H1 (cell line): ENCODE data around the gene CFL2. TPM values are rescaled to one million over a fixed set of nuclear protein-coding genes. Genes with fewer than 3 reads are reported as not detected.

Experiments
- CTCF ChIA-PET: fragments of 300-600 bp; sonication (Branson Sonifier 250); formaldehyde crosslinking; loops from one replicate; lab custom pipeline; 2021; ENCODE audit not compliant: partially characterized antibody; lab: Charles Lee
- POLR2A ChIA-PET: fragments of 300-600 bp; sonication (Branson Sonifier 250); formaldehyde crosslinking; loops from one replicate; lab custom pipeline; 2021; ENCODE audit warnings: inconsistent platforms; ENCODE audit not compliant: partially characterized antibody; lab: Charles Lee
- DNase-seq, 2 experiments: peaks; one replicate each; pipeline versions ENCODE4 v3.0.0 to v3.0.0-alpha.2; 2010 to 2022; ENCODE audit warnings: low spot score in 2 of 2, low read depth in 1 of 2, mixed read lengths in 1 of 2
- FAIRE-seq: peaks from 2 replicates; lab custom pipeline; 2011; peaks lifted over from hg19 to GRCh38; lab: Jason Lieb, UNC
- H2AFZ ChIP-seq: 2 replicates; pipeline ENCODE4 v1.8.1; 2012; ENCODE audit warnings: low read length, inconsistent platforms
- H2AK5ac ChIP-seq: 2 replicates; pipeline ENCODE4 v1.6.1; 2013; ENCODE audit warnings: low read depth, low read length
- H2BK120ac ChIP-seq: replicated peaks from 2 replicates; pipeline ENCODE3; 2013; ENCODE audit warnings: low read depth, low read length, inconsistent platforms
- H2BK12ac ChIP-seq: 2 replicates; pipeline ENCODE4 v1.6.1; 2013; ENCODE audit warnings: low read depth, low read length
- H2BK15ac ChIP-seq: 2 replicates; pipeline ENCODE4 v1.6.1; 2013; ENCODE audit warnings: low read length
- H2BK20ac ChIP-seq: 2 replicates; pipeline ENCODE4 v1.6.1; 2013; ENCODE audit warnings: low read length
- H2BK5ac ChIP-seq: 2 replicates; pipeline ENCODE4 v1.6.1; 2013; ENCODE audit warnings: low read depth, low read length
- H3K14ac ChIP-seq: 2 replicates; pipeline ENCODE4 v1.6.1; 2013; ENCODE audit warnings: inconsistent platforms; ENCODE audit not compliant: insufficient read length
- H3K18ac ChIP-seq: 2 replicates; pipeline ENCODE4 v1.6.1; 2013; ENCODE audit warnings: low read length; ENCODE audit errors: extremely low read depth
- H3K23ac ChIP-seq: 2 replicates; pipeline ENCODE4 v1.6.1; 2013; ENCODE audit warnings: inconsistent platforms; ENCODE audit not compliant: insufficient read length
- H3K23me2 ChIP-seq: 2 replicates; pipeline ENCODE4 v1.6.1; 2013; ENCODE audit warnings: low read depth, low read length
- H3K27ac ChIP-seq: 2 replicates; pipeline ENCODE4 v1.6.1; 2011; ENCODE audit warnings: low read depth, low read length, inconsistent platforms
- H3K27me3 ChIP-seq, 4 experiments: replicated peaks in 1 of 4; 1 replicate in 1 of 4; 2 replicates in 3 of 4; pipeline versions ENCODE4 v1.6.1 to v1.8.1; 2011 to 2013; ENCODE audit warnings: low read length in 3 of 4, mild to moderate bottlenecking in 3 of 4, inconsistent platforms in 2 of 4, mixed read lengths in 2 of 4, moderate library complexity in 1 of 4; ENCODE audit not compliant: control insufficient read depth in 3 of 4, insufficient read depth in 3 of 4; ENCODE audit errors: extremely low read depth in 1 of 4
- H3K36me3 ChIP-seq, 4 experiments: 2 replicates each; pipeline versions ENCODE4 v1.6.1 to v1.8.1; 2011 to 2013; ENCODE audit warnings: mild to moderate bottlenecking in 4 of 4, low read length in 3 of 4, moderate library complexity in 2 of 4, control low read depth in 1 of 4, inconsistent platforms in 1 of 4; ENCODE audit not compliant: insufficient read depth in 4 of 4, control insufficient read depth in 2 of 4
- H3K4ac ChIP-seq: replicated peaks from 2 replicates; pipeline ENCODE3; 2013; ENCODE audit warnings: low read length, low read depth, mixed read lengths, inconsistent platforms; ENCODE audit not compliant: insufficient read length
- H3K4me1 ChIP-seq, 4 experiments: replicated peaks in 1 of 4; 1 replicate in 1 of 4; 2 replicates in 3 of 4; pipeline versions ENCODE4 v1.6.1 to v1.8.1; 2011 to 2013; ENCODE audit warnings: low read length in 3 of 4, inconsistent platforms in 2 of 4, mixed read lengths in 1 of 4; ENCODE audit not compliant: insufficient read depth in 4 of 4, control insufficient read depth in 3 of 4
- H3K4me2 ChIP-seq, 2 experiments: 2 replicates each; pipeline versions ENCODE4 v1.6.1 to v1.8.1; 2011 to 2013; ENCODE audit warnings: low read depth in 2 of 2, low read length in 2 of 2, control low read depth in 1 of 2, inconsistent platforms in 1 of 2, mild to moderate bottlenecking in 1 of 2; ENCODE audit not compliant: insufficient read depth in 1 of 2
- H3K4me3 ChIP-seq, 4 experiments: fragments of 200-600, 300-600 bp in 1 of 4; sonication (generic), shearing (Covaris generic), sonication (Bioruptor Twin) in 1 of 4; 2 replicates each; pipeline versions ENCODE4 v1.5.1 to v1.8.1; 2011 to 2016; ENCODE audit warnings: low read length in 4 of 4, low read depth in 3 of 4, control low read depth in 2 of 4, inconsistent platforms in 2 of 4, mild to moderate bottlenecking in 2 of 4, mixed read lengths in 1 of 4, moderate library complexity in 1 of 4; ENCODE audit not compliant: insufficient read depth in 2 of 4; ENCODE audit errors: extremely low read depth in 1 of 4
- H3K56ac ChIP-seq: replicated peaks from 2 replicates; pipeline ENCODE3; 2013; ENCODE audit warnings: low read depth, mild to moderate bottlenecking, mixed read lengths, low read length, inconsistent platforms; ENCODE audit not compliant: insufficient read length
- H3K79me1 ChIP-seq: 2 replicates; pipeline ENCODE4 v1.6.1; 2013; ENCODE audit warnings: low read depth, low read length, control low read depth
- H3K79me2 ChIP-seq, 2 experiments: 2 replicates each; pipeline versions ENCODE4 v1.6.1 to v1.8.1; 2012 to 2013; ENCODE audit warnings: low read length in 2 of 2, mild to moderate bottlenecking in 2 of 2, inconsistent platforms in 1 of 2; ENCODE audit not compliant: insufficient read depth in 2 of 2, control insufficient read depth in 1 of 2
- H3K9ac ChIP-seq, 4 experiments: replicated peaks in 1 of 4; 1 replicate in 1 of 4; 2 replicates in 3 of 4; pipeline versions ENCODE4 v1.6.1 to v1.8.1; 2011 to 2013; ENCODE audit warnings: low read depth in 3 of 4, low read length in 3 of 4, control low read depth in 2 of 4, mild to moderate bottlenecking in 2 of 4, moderate library complexity in 2 of 4, inconsistent platforms in 1 of 4; ENCODE audit errors: extremely low read depth in 1 of 4
- H3K9me3 ChIP-seq, 2 experiments: 2 replicates each; pipeline versions ENCODE4 v1.6.1 to v1.8.1; 2012 to 2013; ENCODE audit warnings: mild to moderate bottlenecking in 2 of 2, moderate library complexity in 2 of 2, control low read depth in 1 of 2, inconsistent platforms in 1 of 2, low read depth in 1 of 2, low read length in 1 of 2, mixed read lengths in 1 of 2; ENCODE audit not compliant: insufficient read depth in 2 of 2
- H4K20me1 ChIP-seq, 2 experiments: replicated peaks in 1 of 2; 2 replicates each; pipeline versions ENCODE3 to v1.8.1; 2011 to 2013; ENCODE audit warnings: inconsistent platforms in 2 of 2, low read length in 2 of 2, mild to moderate bottlenecking in 1 of 2; ENCODE audit not compliant: insufficient read depth in 2 of 2, control insufficient read depth in 1 of 2
- H4K5ac ChIP-seq: 2 replicates; pipeline ENCODE4 v1.6.1; 2013; ENCODE audit warnings: low read length, low read depth, mixed read lengths, inconsistent platforms; ENCODE audit not compliant: insufficient read length
- H4K8ac ChIP-seq: 2 replicates; pipeline ENCODE4 v1.8.0; 2013; ENCODE audit warnings: mild to moderate bottlenecking, moderate library complexity, low read length, inconsistent platforms; ENCODE audit not compliant: insufficient read depth; ENCODE audit errors: extremely low read depth
- H4K91ac ChIP-seq: replicated peaks from 2 replicates; pipeline ENCODE3; 2013; ENCODE audit warnings: low read length, mixed read lengths, inconsistent platforms; ENCODE audit not compliant: insufficient read length
- RAD21 ChIP-seq, 2 experiments: IDR thresholded peaks in 1 of 2; conservative IDR thresholded peaks in 1 of 2; 2 replicates each; pipeline ENCODE4 v1.6.1; 2011; ENCODE audit warnings: low read depth in 2 of 2, low read length in 2 of 2, improper control_type of control experiment in 1 of 2, inconsistent platforms in 1 of 2, mild to moderate bottlenecking in 1 of 2, moderate library complexity in 1 of 2
- YY1 ChIP-seq: IDR thresholded peaks from 2 replicates; pipeline ENCODE4 v1.6.1; 2011; ENCODE audit warnings: low read depth, mild to moderate bottlenecking, low read length
- WGBS, 2 experiments: shearing (Covaris generic) in 1 of 2; methylation state at CpG; one replicate each; pipeline versions ENCODE4 v1.1.6 to v1.1.7; 2013 to 2015; ENCODE audit warnings: low lambda C conversion rate in 2 of 2, mixed read lengths in 2 of 2, inconsistent platforms in 1 of 2, low coverage in 1 of 2, missing lambda C conversion rate in 1 of 2; ENCODE audit not compliant: insufficient replicate concordance in 2 of 2, insufficient coverage in 1 of 2, insufficient read length in 1 of 2; ENCODE audit errors: extremely low coverage in 1 of 2, missing lambda C conversion rate in 1 of 2; 5-methylcytosine and 5-hydroxymethylcytosine counted together
- polyA plus RNA-seq, 7 experiments: library from polyadenylated mRNA; depleted of rRNA in 3 of 7; stranded (reverse) in 5 of 7; unstranded in 2 of 7; fragments of >200 nt in 5 of 7; fragments of 200-250 nt in 2 of 7; gene quantifications; 1 replicate in 5 of 7; 2 replicates in 1 of 7; 4 replicates in 1 of 7; pipeline versions ENCODE4 v1.2.1 to v1.2.3, GENCODE V29; 2011 to 2013; ENCODE audit warnings: missing spikeins in 2 of 7, mixed read lengths in 2 of 7
- total RNA-seq: library from RNA; stranded (reverse); fragmentation: NEBNext Ultra II Directional; extraction: Animal tissue kit (Norgen Biotek cat#: 25700); gene quantifications from 2 replicates; pipeline ENCODE4 v1.2.1, GENCODE V29; 2021
- TF ChIP-seq, protein P1 (sequence below), 3 experiments: IDR thresholded peaks; 1 replicate in 2 of 3; 2 replicates in 1 of 3; pipeline versions ENCODE4 v1.5.1 to v1.6.1; 2011; ENCODE audit warnings: low read length in 3 of 3, mild to moderate bottlenecking in 3 of 3, inconsistent platforms in 2 of 3, low read depth in 1 of 3, moderate library complexity in 1 of 3; ENCODE audit not compliant: insufficient read depth in 1 of 3; ENCODE audit errors: control extremely low read depth in 1 of 3

CFL2 gene
- total and polyA plus RNA-seq, 2 of the 8 experiments (the other 6 are each of a cell fraction or from before 2014, with no cell fraction given), result 9.7 to 20.5 TPM

DNA sequence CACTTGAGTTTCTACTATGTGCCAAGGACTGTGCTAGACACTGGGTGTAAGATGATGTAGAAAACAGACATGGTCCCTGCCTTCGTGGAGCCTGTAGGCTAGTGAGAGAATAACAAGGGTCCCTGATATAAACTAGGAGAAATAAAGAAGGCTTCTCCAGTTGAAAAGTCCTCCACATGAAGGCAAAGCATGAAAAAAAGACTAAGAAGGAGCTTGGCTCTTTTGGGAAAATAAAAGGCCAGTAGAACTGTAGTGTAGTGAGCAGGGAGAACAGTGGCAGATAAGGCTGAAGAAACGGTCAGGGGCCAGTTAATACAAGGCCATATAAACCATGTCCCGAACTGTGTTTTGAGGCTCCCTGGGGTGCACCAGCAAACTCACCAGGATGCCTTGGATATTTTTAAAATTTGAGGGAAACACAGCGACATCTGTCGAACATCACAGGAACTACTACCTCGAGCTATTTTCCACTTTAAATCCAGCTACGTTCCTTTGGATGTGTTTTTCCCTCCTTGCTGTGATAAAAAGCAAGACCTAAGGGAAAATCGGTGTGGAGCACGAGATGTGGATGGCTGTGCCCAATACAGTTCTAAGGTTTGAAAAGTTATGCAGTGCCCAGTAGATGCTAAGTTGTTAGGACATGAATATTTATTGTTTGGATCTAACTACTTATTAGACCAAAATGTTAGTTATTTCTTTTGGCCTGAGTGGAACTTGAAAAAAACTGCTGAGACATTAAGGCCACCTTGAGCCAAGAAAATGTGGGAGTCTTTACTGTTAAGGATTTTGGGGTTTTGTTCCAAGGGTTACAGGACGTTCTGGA lies 8.5 kb upstream of the CFL2 start:
- no peaks in the 10 kb centered on the region for H3K79me1 ChIP-seq
- TF ChIP-seq RAD21 (IDR thresholded peaks at IDR 0.05 in 1 of 2, conservative IDR thresholded peaks at IDR 0.05 in 1 of 2; ENCODE audit: low read depth in 2 of 2, low read length in 2 of 2) (peak; percentile 48 to 64), YY1 (no peak)
- TF ChIP-seq, protein P1, sequence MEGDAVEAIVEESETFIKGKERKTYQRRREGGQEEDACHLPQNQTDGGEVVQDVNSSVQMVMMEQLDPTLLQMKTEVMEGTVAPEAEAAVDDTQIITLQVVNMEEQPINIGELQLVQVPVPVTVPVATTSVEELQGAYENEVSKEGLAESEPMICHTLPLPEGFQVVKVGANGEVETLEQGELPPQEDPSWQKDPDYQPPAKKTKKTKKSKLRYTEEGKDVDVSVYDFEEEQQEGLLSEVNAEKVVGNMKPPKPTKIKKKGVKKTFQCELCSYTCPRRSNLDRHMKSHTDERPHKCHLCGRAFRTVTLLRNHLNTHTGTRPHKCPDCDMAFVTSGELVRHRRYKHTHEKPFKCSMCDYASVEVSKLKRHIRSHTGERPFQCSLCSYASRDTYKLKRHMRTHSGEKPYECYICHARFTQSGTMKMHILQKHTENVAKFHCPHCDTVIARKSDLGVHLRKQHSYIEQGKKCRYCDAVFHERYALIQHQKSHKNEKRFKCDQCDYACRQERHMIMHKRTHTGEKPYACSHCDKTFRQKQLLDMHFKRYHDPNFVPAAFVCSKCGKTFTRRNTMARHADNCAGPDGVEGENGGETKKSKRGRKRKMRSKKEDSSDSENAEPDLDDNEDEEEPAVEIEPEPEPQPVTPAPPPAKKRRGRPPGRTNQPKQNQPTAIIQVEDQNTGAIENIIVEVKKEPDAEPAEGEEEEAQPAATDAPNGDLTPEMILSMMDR (IDR thresholded peaks at IDR 0.05; ENCODE audit: control extremely low read depth in 1 of 3, insufficient read depth in 1 of 3, low read depth in 1 of 3, low read length in 3 of 3), result peak in 2 of 3 experiments; percentile 49 to 78; a peak in 3 of 4 replicates
- H3K4me2 ChIP-seq, result peak overlapping the region in 1 of 2 experiments; percentile 36; a peak in 1 of 4 replicates
- no peak overlapping the region for H4K91ac ChIP-seq
- no peak overlapping the region; the same call in 1 of the 2 replicates for H4K8ac ChIP-seq
- no peak overlapping the region for H3K27ac ChIP-seq
- 31% methylated on average over 10 of the region's 10 CpGs; no CpG with 5 or more reads in 1 of the 2 experiments for WGBS, 2 experiments
- peak in 1 of 2 experiments; percentile 66 for DNase-seq
- H3K18ac ChIP-seq, result no peak overlapping the region
- H3K4me3 ChIP-seq, result no peak overlapping the region
- H3K23ac ChIP-seq, result no peak overlapping the region
- peak; percentile 88 for FAIRE-seq
- H2AFZ ChIP-seq, result peak overlapping the region; percentile 98
- no peak overlapping the region for H3K4ac ChIP-seq
- H2BK5ac ChIP-seq, result no peak overlapping the region
- no peaks in the 10 kb centered on the region for H3K23me2 ChIP-seq
- no peak overlapping the region for H4K5ac ChIP-seq
- no peaks in the 10 kb centered on the region for H3K9me3 ChIP-seq
- no peak overlapping the region for H2AK5ac ChIP-seq
- ChIA-PET CTCF (interaction anchor here (0.7 to 4.4 kb wide), 31 partner anchors 8 to 314 kb away, joined by 3 to 63 read pairs (median 4); partner anchors contain the start of gene CFL2), POLR2A (interaction anchor here (0.6 to 1.1 kb wide), 2 partner anchors 10 to 13 kb away, joined by 3 to 4 read pairs; no protein-coding TSS in a partner anchor)
- no peak overlapping the region for H3K56ac ChIP-seq
- H3K27me3 ChIP-seq, result no peaks in the 10 kb centered on the region
- no peaks in the 10 kb centered on the region for H3K4me1 ChIP-seq
- H2BK120ac ChIP-seq, result no peak overlapping the region
- H3K79me2 ChIP-seq, result no peaks in the 10 kb centered on the region
- H4K20me1 ChIP-seq, result no peaks in the 10 kb centered on the region
- no peaks in the 10 kb centered on the region for H3K36me3 ChIP-seq
- no peak overlapping the region for H3K9ac ChIP-seq
- no peak overlapping the region for H2BK12ac ChIP-seq
- no peak overlapping the region for H3K14ac ChIP-seq
- H2BK20ac ChIP-seq, result no peak overlapping the region
- no peak overlapping the region for H2BK15ac ChIP-seq
